Stimulated activated memory B cell treated with anti-CD40 and anti-IgM and Interleukin-4, amounts not matched to agents 10 μg/mL and 1 μg/mL and 100 μg/mL, for 72 hours (primary cell): ENCODE data around the gene CAMSAP1.

Experiments
- ATAC-seq: fragments of 150-1000 bp; cut with Tn5 transposase; 2 replicates; pipeline ENCODE4 v1.10.0; 2021
- H3K27ac Mint-ChIP-seq: one replicate; pipeline ENCODE4 v1.8.0; 2022; ENCODE audit warnings: mild to moderate bottlenecking, mixed read lengths
- H3K27me3 Mint-ChIP-seq: one replicate; pipeline ENCODE4 v1.8.0; 2022; ENCODE audit warnings: mixed read lengths
- H3K36me3 Mint-ChIP-seq: one replicate; pipeline ENCODE4 v1.8.0; 2022; ENCODE audit warnings: mixed read lengths
- H3K4me1 Mint-ChIP-seq: one replicate; pipeline ENCODE4 v1.8.0; 2022; ENCODE audit warnings: mixed read lengths
- H3K4me3 Mint-ChIP-seq: one replicate; pipeline ENCODE4 v1.8.0; 2022; ENCODE audit warnings: mild to moderate bottlenecking, moderate library complexity, mixed read lengths
- H3K9me3 Mint-ChIP-seq: one replicate; pipeline ENCODE4 v1.8.0; 2022; ENCODE audit warnings: mixed read lengths

The CAMSAP1 gene

GRCh38 chr9:135830496-135830895, 76.8 kb downstream of the CAMSAP1 start:
- Mint-ChIP-seq H3K27ac (no peak overlapping the region), H3K4me1 (no peaks in the 10 kb centered on the region), H3K36me3 (peaks cover 83% of the 10 kb centered on the region), H3K27me3 (no peaks in the 10 kb centered on the region), H3K9me3 (peaks cover 7% of the 10 kb centered on the region), H3K4me3 (no peak overlapping the region)
- ATAC-seq, result no peak

GRCh38 chr9:135828656-135829055, 78.7 kb downstream of the CAMSAP1 start:
- H3K4me1 Mint-ChIP-seq, result no peaks in the 10 kb centered on the region
- no peaks in the 10 kb centered on the region for H3K27me3 Mint-ChIP-seq
- H3K27ac Mint-ChIP-seq, result no peak overlapping the region
- H3K9me3 Mint-ChIP-seq, result peaks cover 7% of the 10 kb centered on the region
- H3K36me3 Mint-ChIP-seq, result peaks cover 84% of the 10 kb centered on the region
- ATAC-seq, result no peak
- no peak overlapping the region for H3K4me3 Mint-ChIP-seq

- Mint-ChIP-seq H3K27me3 (no peaks in the 10 kb centered on the region), H3K4me3 (no peak overlapping the region), H3K9me3 (peaks cover 7% of the 10 kb centered on the region), H3K4me1 (no peaks in the 10 kb centered on the region), H3K36me3 (peaks cover 86% of the 10 kb centered on the region), H3K27ac (no peak overlapping the region)
- ATAC-seq, result no peak
Measured at GRCh38 chr9:135827866-135828580, 79.3 kb downstream of the CAMSAP1 start.

GRCh38 chr9:135827301-135827700, 80.0 kb downstream of the CAMSAP1 start:
- Mint-ChIP-seq H3K36me3 (peaks cover 94% of the 10 kb centered on the region), H3K27ac (no peak overlapping the region), H3K4me3 (no peak overlapping the region), H3K4me1 (no peaks in the 10 kb centered on the region), H3K9me3 (peaks cover 7% of the 10 kb centered on the region), H3K27me3 (no peaks in the 10 kb centered on the region)
- no peak for ATAC-seq

- H3K9me3 Mint-ChIP-seq, result peaks cover 7% of the 10 kb centered on the region
- no peak overlapping the region for H3K4me3 Mint-ChIP-seq
- H3K4me1 Mint-ChIP-seq, result no peaks in the 10 kb centered on the region
- no peaks in the 10 kb centered on the region for H3K27me3 Mint-ChIP-seq
- peaks cover 97% of the 10 kb centered on the region for H3K36me3 Mint-ChIP-seq
- no peak overlapping the region for H3K27ac Mint-ChIP-seq
- no peak for ATAC-seq
Measured at GRCh38 chr9:135826188-135826545, 81.2 kb downstream of the CAMSAP1 start.

GRCh38 chr9:135825435-135826187, 81.7 kb downstream of the CAMSAP1 start:
- H3K36me3 Mint-ChIP-seq, result peaks cover 97% of the 10 kb centered on the region
- no peak for ATAC-seq
- no peak overlapping the region for H3K4me3 Mint-ChIP-seq

GRCh38 chr9:135823036-135823435, 84.3 kb downstream of the CAMSAP1 start:
- Mint-ChIP-seq H3K4me1 (no peaks in the 10 kb centered on the region), H3K4me3 (no peak overlapping the region), H3K36me3 (peaks cover 90% of the 10 kb centered on the region), H3K27ac (no peak overlapping the region), H3K9me3 (peaks cover under 1% of the 10 kb centered on the region), H3K27me3 (no peaks in the 10 kb centered on the region)
- no peak for ATAC-seq

More at GRCh38 chr9:135825435-135826187, 81.7 kb downstream of the CAMSAP1 start:
- H3K27me3 Mint-ChIP-seq, result no peaks in the 10 kb centered on the region
- H3K27ac Mint-ChIP-seq, result no peak overlapping the region
- no peaks in the 10 kb centered on the region for H3K4me1 Mint-ChIP-seq
- peaks cover 7% of the 10 kb centered on the region for H3K9me3 Mint-ChIP-seq

- peaks cover 87% of the 10 kb centered on the region for H3K36me3 Mint-ChIP-seq
- H3K27me3 Mint-ChIP-seq, result no peaks in the 10 kb centered on the region
- no peak overlapping the region for H3K4me3 Mint-ChIP-seq
- ATAC-seq, result no peak
- H3K4me1 Mint-ChIP-seq, result no peaks in the 10 kb centered on the region
- H3K9me3 Mint-ChIP-seq, result no peaks in the 10 kb centered on the region
- H3K27ac Mint-ChIP-seq, result no peak overlapping the region
Measured at GRCh38 chr9:135822374-135822755, 85.0 kb downstream of the CAMSAP1 start.

- Mint-ChIP-seq H3K27ac (no peak overlapping the region), H3K4me3 (no peak overlapping the region), H3K9me3 (no peaks in the 10 kb centered on the region), H3K27me3 (no peaks in the 10 kb centered on the region), H3K4me1 (no peaks in the 10 kb centered on the region), H3K36me3 (peaks cover 86% of the 10 kb centered on the region)
- ATAC-seq, result no peak
Measured at GRCh38 chr9:135821733-135822373, 85.5 kb downstream of the CAMSAP1 start.

- no peaks in the 10 kb centered on the region for H3K4me1 Mint-ChIP-seq
- no peaks in the 10 kb centered on the region for H3K9me3 Mint-ChIP-seq
- no peak for ATAC-seq
- no peak overlapping the region for H3K4me3 Mint-ChIP-seq
- peaks cover 86% of the 10 kb centered on the region for H3K36me3 Mint-ChIP-seq
- H3K27me3 Mint-ChIP-seq, result no peaks in the 10 kb centered on the region
- no peak overlapping the region for H3K27ac Mint-ChIP-seq
Measured at GRCh38 chr9:135821116-135821515, 86.2 kb downstream of the CAMSAP1 start.

GRCh38 chr9:135820661-135821060, 86.7 kb downstream of the CAMSAP1 start:
- peaks cover 87% of the 10 kb centered on the region for H3K36me3 Mint-ChIP-seq
- H3K27me3 Mint-ChIP-seq, result no peaks in the 10 kb centered on the region
- no peak overlapping the region for H3K4me3 Mint-ChIP-seq
- no peak for ATAC-seq
- H3K9me3 Mint-ChIP-seq, result no peaks in the 10 kb centered on the region
- no peak overlapping the region for H3K27ac Mint-ChIP-seq
- no peaks in the 10 kb centered on the region for H3K4me1 Mint-ChIP-seq

GRCh38 chr9:135819905-135820304, 87.4 kb downstream of the CAMSAP1 start:
- no peaks in the 10 kb centered on the region for H3K4me1 Mint-ChIP-seq
- no peaks in the 10 kb centered on the region for H3K9me3 Mint-ChIP-seq
- H3K27ac Mint-ChIP-seq, result no peak overlapping the region
- no peaks in the 10 kb centered on the region for H3K27me3 Mint-ChIP-seq
- ATAC-seq, result no peak
- H3K4me3 Mint-ChIP-seq, result no peak overlapping the region
- peaks cover 87% of the 10 kb centered on the region for H3K36me3 Mint-ChIP-seq

- Mint-ChIP-seq H3K27me3 (no peaks in the 10 kb centered on the region), H3K4me3 (no peak overlapping the region), H3K9me3 (no peaks in the 10 kb centered on the region), H3K4me1 (no peaks in the 10 kb centered on the region), H3K27ac (no peak overlapping the region), H3K36me3 (peaks cover 89% of the 10 kb centered on the region)
- ATAC-seq, result no peak
Measured at GRCh38 chr9:135818718-135819475, 88.4 kb downstream of the CAMSAP1 start.

- Mint-ChIP-seq H3K27me3 (no peaks in the 10 kb centered on the region), H3K9me3 (no peaks in the 10 kb centered on the region), H3K4me3 (no peak overlapping the region), H3K36me3 (peaks cover 89% of the 10 kb centered on the region), H3K4me1 (no peaks in the 10 kb centered on the region), H3K27ac (no peak overlapping the region)
- no peak for ATAC-seq
Measured at GRCh38 chr9:135817951-135818717, 89.2 kb downstream of the CAMSAP1 start.

- no peak overlapping the region for H3K27ac Mint-ChIP-seq
- no peaks in the 10 kb centered on the region for H3K27me3 Mint-ChIP-seq
- no peak for ATAC-seq
- no peaks in the 10 kb centered on the region for H3K9me3 Mint-ChIP-seq
- no peak overlapping the region for H3K4me3 Mint-ChIP-seq
- no peaks in the 10 kb centered on the region for H3K4me1 Mint-ChIP-seq
- peaks cover 89% of the 10 kb centered on the region for H3K36me3 Mint-ChIP-seq
Measured at GRCh38 chr9:135816651-135816970, 90.7 kb downstream of the CAMSAP1 start.
